ENCODE results near the gene ESD. TPM values are rescaled to one million over a fixed set of nuclear protein-coding genes. Genes with fewer than 3 reads are reported as not detected.
A peak's percentile ranks its signal among the peaks of the same experiment; 100 is the strongest.
"Not testable (repeated sequence)": the region's sequence is repeated elsewhere in the genome, so short reads cannot be mapped to it uniquely, and the experiment has no call there.

ESD gene
- total RNA-seq, 4 donors from 2014 or later = 70.7 to 100 (median 94.3) TPM

DNA sequence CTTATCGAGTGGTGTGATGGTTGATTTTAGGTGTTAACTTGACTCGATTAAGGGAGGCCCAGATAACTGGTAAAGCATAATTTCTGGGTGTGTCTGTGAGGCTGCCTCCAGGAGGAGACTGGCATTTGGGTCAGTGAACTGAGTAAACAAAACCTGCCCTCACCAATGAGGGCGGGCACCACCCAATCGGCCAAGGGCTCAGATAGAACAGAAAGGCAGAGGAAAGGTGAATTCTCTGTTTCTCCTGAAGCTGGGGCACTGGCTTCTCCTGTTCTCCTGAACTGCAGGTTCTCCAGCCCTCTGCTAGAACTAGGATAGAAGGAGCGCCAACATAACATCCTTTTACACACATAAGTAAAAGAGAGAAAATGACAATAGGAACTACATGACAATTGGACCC, 35.1 kb downstream of the ESD start:
- Histone ChIP-seq H3K9me3 (no peaks in the 10 kb centered on the region), H3K27me3 (no peaks in the 10 kb centered on the region), H3K27ac (no peak overlapping the region), H3K36me3 (no peaks in the 10 kb centered on the region), H3K4me3 (no peak overlapping the region), H3K4me1 (no peaks in the 10 kb centered on the region)
- no peak for TF ChIP-seq CTCF (IDR thresholded peaks at IDR 0.05 in 4 of 5, conservative IDR thresholded peaks at IDR 0.05 in 1 of 5)
- no peak for TF ChIP-seq POLR2A (IDR thresholded peaks at IDR 0.05)
- ATAC-seq (no peak), DNase-seq (no peak)
- intact Hi-C loops (cut with DNase I; ENCODE audit: low total_unique reads) = no loop called here
- in situ Hi-C loops (cut with MboI; ENCODE audit: low sequenced_read_pairs in 4 of 4) = no loop called here

GRCh38 chr13:46761174-46761573, 35.8 kb downstream of the ESD start:
- no peaks in the 10 kb centered on the region for H3K36me3 ChIP-seq
- no peak overlapping the region for H3K27ac ChIP-seq
- in situ Hi-C loops (cut with MboI; ENCODE audit: low sequenced_read_pairs in 4 of 4) (no loop called here), intact Hi-C loops (cut with DNase I; ENCODE audit: low total_unique reads) (no loop called here)
- H3K4me3 ChIP-seq = no peak overlapping the region
- ATAC-seq (no peak), DNase-seq (no peak)
- TF ChIP-seq POLR2A (IDR thresholded peaks at IDR 0.05) (no peak), CTCF (IDR thresholded peaks at IDR 0.05 in 4 of 5, conservative IDR thresholded peaks at IDR 0.05 in 1 of 5) (no peak)
- no peaks in the 10 kb centered on the region for H3K9me3 ChIP-seq
- no peaks in the 10 kb centered on the region for H3K4me1 ChIP-seq
- H3K27me3 ChIP-seq = no peaks in the 10 kb centered on the region

- in situ Hi-C loops (cut with MboI; ENCODE audit: low sequenced_read_pairs in 4 of 4) (no loop called here), intact Hi-C loops (cut with DNase I; ENCODE audit: low total_unique reads) (no loop called here)
- Histone ChIP-seq H3K36me3 (no peaks in the 10 kb centered on the region), H3K4me3 (no peak overlapping the region), H3K27ac (no peak overlapping the region), H3K4me1 (no peaks in the 10 kb centered on the region), H3K27me3 (no peaks in the 10 kb centered on the region), H3K9me3 (no peaks in the 10 kb centered on the region)
- TF ChIP-seq CTCF (IDR thresholded peaks at IDR 0.05 in 4 of 5, conservative IDR thresholded peaks at IDR 0.05 in 1 of 5) (no peak), POLR2A (IDR thresholded peaks at IDR 0.05) (no peak)
- no peak for DNase-seq
- peak; percentile 55 to 56 for ATAC-seq
These were observed 37.1 kb downstream of the ESD start for GRCh38 chr13:46759846-46760245.

- DNase-seq (no peak), ATAC-seq (no peak)
- no peak overlapping the region for H3K27ac ChIP-seq
- H3K9me3 ChIP-seq = no peaks in the 10 kb centered on the region
- no peaks in the 10 kb centered on the region for H3K36me3 ChIP-seq
- no peaks in the 10 kb centered on the region for H3K27me3 ChIP-seq
- intact Hi-C loops (cut with DNase I; ENCODE audit: low total_unique reads) (no loop called here), in situ Hi-C loops (cut with MboI; ENCODE audit: low sequenced_read_pairs in 4 of 4) (no loop called here)
- TF ChIP-seq CTCF (IDR thresholded peaks at IDR 0.05 in 4 of 5, conservative IDR thresholded peaks at IDR 0.05 in 1 of 5) (no peak), POLR2A (IDR thresholded peaks at IDR 0.05) (no peak)
- no peak overlapping the region for H3K4me3 ChIP-seq
- no peaks in the 10 kb centered on the region for H3K4me1 ChIP-seq
These were observed 39.3 kb downstream of the ESD start for GRCh38 chr13:46757640-46758039.

DNA sequence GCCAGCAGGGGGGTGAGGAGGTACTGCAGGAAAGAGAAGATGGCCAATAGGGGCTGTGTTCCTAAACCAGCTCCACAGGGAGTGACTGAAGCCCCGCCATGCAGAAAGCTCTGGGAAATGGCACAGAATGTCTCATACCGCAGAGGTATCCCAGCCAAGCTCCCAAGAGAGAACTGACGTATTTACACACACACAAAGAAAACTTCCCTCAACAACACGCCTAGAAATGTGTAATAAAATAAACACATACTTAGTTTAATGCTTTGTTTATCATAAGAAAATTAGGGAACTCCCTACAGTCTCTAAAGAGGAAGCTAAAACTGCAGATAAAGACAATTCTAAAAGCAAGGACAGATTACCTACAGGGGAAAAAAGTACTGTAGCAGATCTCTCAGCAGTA, 40.0 kb downstream of the ESD start:
- DNase-seq (no peak), ATAC-seq (no peak)
- in situ Hi-C loops (cut with MboI; ENCODE audit: low sequenced_read_pairs in 4 of 4) (no loop called here), intact Hi-C loops (cut with DNase I; ENCODE audit: low total_unique reads) (no loop called here)
- H3K4me1 ChIP-seq = no peaks in the 10 kb centered on the region
- no peak for TF ChIP-seq POLR2A (IDR thresholded peaks at IDR 0.05)
- TF ChIP-seq CTCF (IDR thresholded peaks at IDR 0.05 in 4 of 5, conservative IDR thresholded peaks at IDR 0.05 in 1 of 5) = no peak
- no peaks in the 10 kb centered on the region for H3K27me3 ChIP-seq
- no peaks in the 10 kb centered on the region for H3K9me3 ChIP-seq
- no peak overlapping the region for H3K27ac ChIP-seq
- H3K36me3 ChIP-seq = no peaks in the 10 kb centered on the region
- H3K4me3 ChIP-seq = no peak overlapping the region

GRCh38 chr13:46755508-46755907, 41.5 kb downstream of the ESD start:
- H3K27me3 ChIP-seq; DNase-seq; H3K4me1 ChIP-seq; H3K9me3 ChIP-seq; ATAC-seq; H3K4me3 ChIP-seq; in situ Hi-C loops (cut with MboI; ENCODE audit: low sequenced_read_pairs in 4 of 4); H3K27ac ChIP-seq; intact Hi-C loops (cut with DNase I; ENCODE audit: low total_unique reads); H3K36me3 ChIP-seq: not testable (repeated sequence)

Measured in gastrocnemius medialis (tissue), 4 donors.